GM23338 (cell line): Measurements from ENCODE around the gene GPATCH2. TPM values are rescaled to one million over a fixed set of nuclear protein-coding genes. Genes with fewer than 3 reads are reported as not detected.

Experiments
- CREB1 ChIP-seq: fragments of 250-450 bp; sonication (Bioruptor Pico); IDR thresholded peaks from 2 replicates; pipeline ENCODE4 v1.5.0; 2020; ENCODE audit warnings: low read depth, mild to moderate bottlenecking, moderate library complexity
- CTCF ChIP-seq, 2 experiments: fragments of 200-600 bp in 1 of 2; sonication (generic) in 1 of 2; conservative IDR thresholded peaks; 2 replicates each; pipeline versions ENCODE4 v1.5.1 to v1.6.1; 2016 to 2017; ENCODE audit warnings: antibody characterized with exemption in 2 of 2, low read depth in 2 of 2, mild to moderate bottlenecking in 2 of 2, moderate library complexity in 1 of 2
- EZH2 ChIP-seq: fragments of 200-600 bp; sonication (generic); IDR thresholded peaks from one replicate; pipeline ENCODE4 v1.8.0; 2017; ENCODE audit warnings: antibody characterized with exemption, mild to moderate bottlenecking, low read depth; ENCODE audit not compliant: unreplicated experiment
- JUNB ChIP-seq: IDR thresholded peaks from one replicate; pipeline ENCODE4 v1.6.1; 2016; ENCODE audit warnings: antibody characterized with exemption; ENCODE audit not compliant: unreplicated experiment
- POLR2AphosphoS5 ChIP-seq: IDR thresholded peaks from 2 replicates; pipeline ENCODE4 v1.6.1; 2016; ENCODE audit warnings: antibody characterized with exemption, low read depth
- STAT1 ChIP-seq: IDR thresholded peaks from one replicate; pipeline ENCODE4 v1.6.1; 2016; ENCODE audit warnings: antibody characterized with exemption; ENCODE audit not compliant: unreplicated experiment
- ZNF114 ChIP-seq: fragments of 250-450 bp; sonication (Bioruptor Pico); IDR thresholded peaks from 2 replicates; pipeline ENCODE4 v1.5.0; 2020; ENCODE audit warnings: mild to moderate bottlenecking, moderate library complexity
- ZNF331 ChIP-seq: fragments of 250-450 bp; sonication (Bioruptor Pico); IDR thresholded peaks from 2 replicates; pipeline ENCODE4 v1.5.0; 2020; ENCODE audit warnings: low read depth, mild to moderate bottlenecking, moderate library complexity
- ZNF462 ChIP-seq: fragments of 250-450 bp; sonication (Bioruptor Pico); IDR thresholded peaks from 2 replicates; pipeline ENCODE4 v1.5.0; 2020; ENCODE audit warnings: mild to moderate bottlenecking, moderate library complexity
- polyA plus RNA-seq: library from polyadenylated mRNA; unstranded; fragments of >200 nt; fragmentation: Nextera tagmentation; extraction: Ambion mirVana; gene quantifications from 2 replicates; pipeline ENCODE4 v1.2.1, GENCODE V29; 2016
- total RNA-seq: library from RNA; depleted of rRNA; stranded (reverse); fragments of >200 nt; shearing (Covaris generic); gene quantifications from 2 replicates; pipeline ENCODE4 v1.2.3, GENCODE V29; 2014; rRNA removed

Gene GPATCH2
- total and polyA plus RNA-seq, 2 experiments from 2014 or later: 12.3 to 26.7 TPM

DNA sequence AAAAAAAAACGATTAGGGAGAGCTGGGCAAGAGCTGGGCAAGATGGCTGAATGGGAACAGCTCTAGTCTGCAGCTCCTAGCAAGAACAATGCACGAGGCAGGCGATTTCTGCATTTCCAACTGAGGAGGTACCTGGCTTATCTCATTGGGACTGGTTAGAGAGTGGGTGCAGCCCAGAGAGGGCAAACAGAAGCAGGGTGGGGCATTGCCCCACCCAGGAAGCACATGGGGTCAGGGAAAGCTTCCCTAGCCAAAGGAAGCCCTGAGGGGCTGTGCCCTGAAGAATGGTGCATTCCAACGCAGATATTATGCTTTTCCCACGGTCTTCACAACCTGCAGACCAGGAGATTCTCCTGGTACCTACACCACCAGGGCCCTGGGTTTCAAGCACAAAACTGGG is 251.6 kb downstream of the GPATCH2 start (continued):
- TF ChIP-seq ZNF462 (CRISPR knock-in tag) (no peak), ZNF331 (CRISPR knock-in tag) (no peak), CTCF (conservative IDR thresholded peaks at IDR 0.05; ENCODE audit: low read depth in 2 of 2) (no peak), EZH2 (no peak), ZNF114 (no peak), POLR2AphosphoS5 (no peak), STAT1 (no peak), CREB1 (CRISPR knock-in tag) (no peak), JUNB (no peak)

Other genes with a start within 250 kb of the GPATCH2 start
- 1.3 and 3.5 TPM in 2 replicates for gene SPATA17, start 254 bp upstream of the GPATCH2 start, total RNA-seq
- gene SPATA17, start 254 bp upstream of the GPATCH2 start, polyA plus RNA-seq: 1.2 and 1.4 TPM in 2 replicates